ENCODE data around the gene EVX1. TPM values are rescaled to one million over a fixed set of nuclear protein-coding genes. Genes with fewer than 3 reads are reported as not detected.

EVX1 gene
- total and polyA plus RNA-seq, 2 of the 13 experiments (the other 11 are each of a cell fraction or from before 2014, with no cell fraction given): not detected

- H3K4me2 ChIP-seq (ENCODE audit: low read depth, low read length): no peak overlapping the region
- no peak overlapping the region for H2AFZ ChIP-seq (ENCODE audit: low read length)
- FAIRE-seq (no peak), ATAC-seq (no peak), DNase-seq (ENCODE audit: low spot score) (no peak)
- no peaks in the 10 kb centered on the region for H3K36me3 ChIP-seq (replicated peaks in 1 of 2; ENCODE audit: control insufficient read depth in 1 of 2, insufficient read depth in 2 of 2, low read length in 2 of 2)
- intact Hi-C loops (cut with micrococcal nuclease; ENCODE audit: unreplicated experiment): no loop called here
- CTCF ChIA-PET (ENCODE audit: low intra/inter-chr PET ratio, low total read pairs): no interaction called here
- POLR2A ChIA-PET: no interaction called here
- H4K20me1 ChIP-seq (ENCODE audit: insufficient read depth, low read length): no peaks in the 10 kb centered on the region
- TF ChIP-seq FOXO4 (CRISPR knock-in tag; conservative IDR thresholded peaks at IDR 0.05): no peak
- no peaks in the 10 kb centered on the region for H3K4me1 ChIP-seq (ENCODE audit: insufficient read depth, low read length)
- in situ Hi-C loops (cut with HindIII; ENCODE audit: extremely low pct_ligation_motif_present, low pct_unique_long_range_greater_than_20kb): no loop called here
- H3K27ac ChIP-seq (ENCODE audit: extremely low read length, insufficient read depth, low read length): no peak overlapping the region
- 74% methylated on average over 16 of the region's 29 CpGs for WGBS (ENCODE audit: low lambda C conversion rate)
- H3K9me3 ChIP-seq (ENCODE audit: low read length): no peaks in the 10 kb centered on the region
- peaks cover 10 to 58% of the 10 kb centered on the region in 2 experiments for H3K27me3 ChIP-seq (ENCODE audit: control insufficient read depth in 1 of 2, insufficient read depth in 2 of 2, low read length in 2 of 2)
- no peak overlapping the region for H3K9ac ChIP-seq (ENCODE audit: insufficient read depth, low read depth, low read length)
- no TSS peak for BruUV-seq (replicated peaks)
- H3K79me2 ChIP-seq (ENCODE audit: insufficient read depth, low read length): no peaks in the 10 kb centered on the region
- H3K4me3 ChIP-seq (replicated peaks in 1 of 3; ENCODE audit: insufficient read depth in 1 of 3, low read depth in 2 of 3, low read length in 3 of 3): no peak overlapping the region
These were observed 8.6 kb downstream of the EVX1 start for GRCh38 chr7:27251136-27251651.

GRCh38 chr7:27251652-27252590 lies 9.3 kb downstream of the EVX1 start:
- POLR2A ChIA-PET: no interaction called here
- CTCF ChIA-PET (ENCODE audit: low intra/inter-chr PET ratio, low total read pairs): no interaction called here

More at GRCh38 chr7:27251652-27252590, 9.3 kb downstream of the EVX1 start:
- Histone ChIP-seq H3K4me1 (ENCODE audit: insufficient read depth, low read length) (no peaks in the 10 kb centered on the region), H3K4me2 (ENCODE audit: low read depth, low read length) (no peak overlapping the region), H2AFZ (ENCODE audit: low read length) (no peak overlapping the region), H4K20me1 (ENCODE audit: insufficient read depth, low read length) (no peaks in the 10 kb centered on the region), H3K4me3 (replicated peaks in 1 of 3; ENCODE audit: insufficient read depth in 1 of 3, low read depth in 2 of 3, low read length in 3 of 3) (no peak overlapping the region), H3K79me2 (ENCODE audit: insufficient read depth, low read length) (no peaks in the 10 kb centered on the region), H3K9ac (ENCODE audit: insufficient read depth, low read depth, low read length) (no peak overlapping the region), H3K27ac (ENCODE audit: extremely low read length, insufficient read depth, low read length) (no peak overlapping the region), H3K9me3 (ENCODE audit: low read length) (no peaks in the 10 kb centered on the region), H3K36me3 (replicated peaks in 1 of 2; ENCODE audit: control insufficient read depth in 1 of 2, insufficient read depth in 2 of 2, low read length in 2 of 2) (no peaks in the 10 kb centered on the region), H3K27me3 (ENCODE audit: control insufficient read depth in 1 of 2, insufficient read depth in 2 of 2, low read length in 2 of 2) (peaks cover 10 to 56% of the 10 kb centered on the region in 2 experiments)
- TF ChIP-seq ZBED4 (CRISPR knock-in tag; IDR thresholded peaks at IDR 0.05; ENCODE audit: borderline replicate concordance): no peak
- TF ChIP-seq CREB1 (IDR thresholded peaks at IDR 0.05): no peak
- no peak for TF ChIP-seq CREB1 (CRISPR knock-in tag; IDR thresholded peaks at IDR 0.05)
- TF ChIP-seq ZNF616 (CRISPR knock-in tag; IDR thresholded peaks at IDR 0.05; ENCODE audit: low read depth): no peak
- TF ChIP-seq IRF9 (CRISPR knock-in tag; IDR thresholded peaks at IDR 0.05; ENCODE audit: borderline replicate concordance): no peak
- no peak for TF ChIP-seq ZNF564 (CRISPR knock-in tag; IDR thresholded peaks at IDR 0.05)
- no peak for TF ChIP-seq ZNF558 (CRISPR knock-in tag; IDR thresholded peaks at IDR 0.05; ENCODE audit: borderline replicate concordance)
- no peak for TF ChIP-seq MTF2 (CRISPR knock-in tag; IDR thresholded peaks at IDR 0.05; ENCODE audit: borderline replicate concordance)
- TF ChIP-seq FOXK1 (CRISPR knock-in tag; IDR thresholded peaks at IDR 0.05; ENCODE audit: borderline replicate concordance, low read depth): no peak
- 75% methylated on average over 42 of the region's 72 CpGs for WGBS (ENCODE audit: low lambda C conversion rate)
- intact Hi-C loops (cut with micrococcal nuclease; ENCODE audit: unreplicated experiment) (no loop called here), in situ Hi-C loops (cut with HindIII; ENCODE audit: extremely low pct_ligation_motif_present, low pct_unique_long_range_greater_than_20kb) (no loop called here)
- FAIRE-seq (no peak), ATAC-seq (no peak), DNase-seq (ENCODE audit: low spot score) (no peak)
- BruUV-seq (replicated peaks): no TSS peak
